GM18868 (cell line): ENCODE results near the gene ATP5PO.

Experiments used
- ATAC-seq: cut with Tn5 transposase; IDR thresholded peaks from one replicate; pipeline ENCODE4 v1.9.1; 2021; ENCODE audit warnings: mild to moderate bottlenecking, moderate library complexity; ENCODE audit not compliant: unreplicated experiment

The ATP5PO gene, protein sequence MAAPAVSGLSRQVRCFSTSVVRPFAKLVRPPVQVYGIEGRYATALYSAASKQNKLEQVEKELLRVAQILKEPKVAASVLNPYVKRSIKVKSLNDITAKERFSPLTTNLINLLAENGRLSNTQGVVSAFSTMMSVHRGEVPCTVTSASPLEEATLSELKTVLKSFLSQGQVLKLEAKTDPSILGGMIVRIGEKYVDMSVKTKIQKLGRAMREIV

DNA sequence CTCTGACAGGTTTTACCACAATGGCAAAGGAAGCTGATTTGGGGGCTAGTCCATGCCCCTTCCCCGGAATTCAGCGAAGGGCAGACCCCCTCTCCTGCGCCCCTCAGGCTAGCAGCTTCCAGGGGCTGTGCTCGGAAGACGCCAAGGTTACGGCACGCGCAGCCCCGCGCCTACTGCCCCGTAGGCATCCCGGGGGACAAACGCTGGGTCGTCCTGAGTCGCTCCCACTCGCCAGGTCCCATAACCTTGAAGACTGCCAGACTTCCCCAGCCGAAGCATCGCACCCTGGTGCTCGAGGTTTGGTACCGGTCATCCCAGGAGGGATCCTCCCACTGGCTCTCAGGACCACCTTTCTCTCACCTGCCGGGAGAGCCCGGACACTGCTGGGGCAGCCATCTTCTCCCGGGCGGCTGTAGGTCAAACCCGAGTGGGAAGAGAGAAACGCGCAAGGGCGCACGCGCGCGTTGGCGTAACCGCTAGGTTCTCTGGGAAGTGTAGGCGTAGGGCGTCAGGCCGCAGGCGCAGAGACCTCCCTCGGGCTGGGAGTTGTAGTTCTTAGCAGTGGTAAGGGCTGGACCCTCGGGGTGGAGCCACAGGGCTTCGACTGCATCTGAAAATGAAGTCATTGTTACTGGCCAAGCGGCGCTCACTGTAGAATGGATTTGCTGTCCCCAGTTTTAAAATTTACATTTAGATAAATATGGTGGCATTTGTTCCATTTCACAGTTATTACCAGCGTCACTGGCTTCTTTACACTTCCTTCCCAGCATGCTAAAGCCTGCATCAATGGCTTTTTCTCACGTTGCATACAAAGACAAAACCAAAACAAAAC is at the start of gene ATP5PO:
Gene ATP5PO (minus strand): TSS at position 437 of the 832 bp plus-strand sequence. CDS start 41 bp downstream, at position 396.
- ATAC-seq, result peak; percentile 99

GRCh38 chr21:33964706-33965325 is 49.2 kb upstream of the ATP5PO start:
- no peak for ATAC-seq

GRCh38 chr21:33963848-33964555 is 48.4 kb upstream of the ATP5PO start:
- ATAC-seq, result no peak

GRCh38 chr21:33962290-33962689 is 46.7 kb upstream of the ATP5PO start:
- no peak for ATAC-seq

GRCh38 chr21:33961061-33961460 is 45.5 kb upstream of the ATP5PO start:
- no peak for ATAC-seq

DNA sequence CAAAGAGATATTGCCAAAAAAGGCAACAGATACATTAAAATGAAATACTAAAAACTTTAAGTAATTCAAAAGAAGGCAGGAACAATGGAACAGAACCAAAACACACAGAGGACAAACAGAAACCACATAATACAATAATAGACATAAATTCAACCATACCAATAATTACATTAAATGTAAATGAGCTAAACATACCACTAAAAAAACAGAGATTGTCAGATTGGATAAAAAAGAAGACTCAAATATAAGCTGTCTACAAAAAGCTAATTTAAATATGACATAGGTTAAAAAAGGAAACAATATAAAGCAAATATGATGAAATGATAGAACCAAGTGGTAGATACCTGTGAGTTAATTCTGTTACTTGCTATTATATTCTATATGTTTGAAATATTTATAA is 44.1 kb upstream of the ATP5PO start:
- ATAC-seq, result no peak

GRCh38 chr21:33954395-33954794 is 38.8 kb upstream of the ATP5PO start:
- no peak for ATAC-seq

- no peak for ATAC-seq
These were observed 35.9 kb upstream of the ATP5PO start for GRCh38 chr21:33951276-33952178.

DNA sequence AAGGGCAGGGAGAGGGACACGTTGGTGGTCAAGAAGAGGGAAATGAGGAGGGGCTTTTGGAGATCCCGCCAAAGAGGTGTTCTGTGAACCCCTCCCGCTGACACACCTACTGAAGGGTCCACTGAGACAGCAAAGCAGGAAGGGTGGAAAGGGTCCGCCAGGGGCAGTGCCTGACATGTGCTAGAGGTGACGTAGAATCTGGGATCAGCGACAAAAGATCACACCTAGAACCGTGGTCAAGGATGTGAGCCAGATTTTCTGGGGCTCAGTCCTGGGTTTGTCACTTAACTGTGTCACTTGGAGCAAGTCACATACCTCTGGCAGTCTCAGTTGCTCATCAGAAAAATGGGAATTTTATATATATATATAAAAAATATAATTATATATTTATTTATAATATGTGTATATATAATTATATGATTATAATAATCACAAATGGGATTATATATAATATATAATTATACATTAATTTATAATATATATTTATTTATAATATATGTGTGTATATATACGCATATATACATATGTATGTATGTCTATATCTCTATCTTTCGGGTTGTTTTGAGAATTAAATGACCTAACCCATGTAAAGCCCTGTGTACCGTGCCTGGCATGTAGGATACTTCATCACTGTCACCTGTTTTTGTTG is 35.0 kb upstream of the ATP5PO start:
- no peak for ATAC-seq

DNA sequence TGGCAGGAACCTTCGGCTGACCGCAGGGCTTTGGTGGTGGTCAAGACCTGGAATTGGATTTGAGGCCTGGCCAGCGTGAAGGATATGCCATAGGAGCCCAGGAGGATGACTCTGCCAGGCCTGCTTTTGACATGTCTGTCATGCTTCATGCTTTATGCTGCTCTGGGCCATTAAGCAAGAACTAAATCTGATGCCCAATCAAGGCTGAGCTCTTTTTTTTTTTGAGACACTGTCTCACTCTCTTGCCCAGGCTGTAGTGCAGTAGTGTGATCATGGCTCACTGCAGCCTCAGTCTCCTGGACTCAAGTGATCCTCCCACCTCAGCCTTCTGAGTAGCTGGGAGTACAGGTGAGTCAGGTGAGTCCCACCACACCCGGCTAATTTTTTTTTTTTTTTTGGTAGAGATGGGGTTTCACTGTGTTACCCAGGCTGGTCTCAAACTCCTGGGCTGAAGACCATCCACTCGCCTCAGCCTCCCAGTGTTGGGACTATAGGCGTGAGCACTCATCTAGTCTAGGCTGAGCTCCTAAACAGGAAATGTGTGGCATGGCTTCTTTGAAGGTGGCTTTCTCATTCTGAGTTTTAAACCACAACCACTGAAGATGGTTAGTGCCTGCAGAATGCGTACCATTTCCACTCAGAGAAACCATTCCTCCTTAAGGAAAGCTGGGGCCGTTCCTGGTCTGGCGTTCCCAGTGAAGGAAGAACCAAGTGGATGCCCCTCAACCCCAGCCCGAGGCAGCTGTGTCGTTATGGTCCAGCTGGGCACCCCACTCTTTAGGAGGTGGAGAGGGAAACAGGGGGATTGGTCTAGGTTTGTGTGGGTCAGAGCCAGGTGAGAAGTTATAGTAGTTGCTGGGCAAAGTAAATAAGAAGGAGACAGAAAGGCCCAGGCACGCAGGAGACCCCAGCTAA is 34.2 kb upstream of the ATP5PO start:
- peak; percentile 33 for ATAC-seq

DNA sequence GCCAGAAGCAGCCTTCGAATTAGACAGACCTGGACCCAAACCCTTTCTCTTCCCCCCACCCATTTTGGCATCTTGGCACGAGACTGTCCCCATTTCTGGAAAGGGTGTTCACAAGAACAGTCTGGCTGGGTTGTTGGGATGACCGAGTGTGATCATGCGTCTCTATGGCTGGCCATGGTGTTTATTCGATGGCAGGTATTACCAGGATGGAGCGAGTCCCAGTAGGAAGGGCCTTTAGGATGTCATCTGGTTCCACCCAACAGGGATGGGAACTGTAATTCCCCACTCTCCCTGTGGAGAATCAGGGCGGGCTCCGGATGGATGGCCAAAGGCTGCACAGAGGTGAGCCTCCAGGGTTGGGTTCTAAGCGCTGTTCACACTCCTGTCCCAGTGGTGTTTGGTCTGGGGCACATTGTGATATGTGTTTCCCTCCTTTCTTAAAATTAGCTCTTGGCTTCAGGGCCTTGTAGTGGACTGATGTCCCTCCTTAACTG is 33.4 kb upstream of the ATP5PO start:
- ATAC-seq, result no peak

GRCh38 chr21:33948096-33948950 is 32.7 kb upstream of the ATP5PO start:
- ATAC-seq, result peak; percentile 38

DNA sequence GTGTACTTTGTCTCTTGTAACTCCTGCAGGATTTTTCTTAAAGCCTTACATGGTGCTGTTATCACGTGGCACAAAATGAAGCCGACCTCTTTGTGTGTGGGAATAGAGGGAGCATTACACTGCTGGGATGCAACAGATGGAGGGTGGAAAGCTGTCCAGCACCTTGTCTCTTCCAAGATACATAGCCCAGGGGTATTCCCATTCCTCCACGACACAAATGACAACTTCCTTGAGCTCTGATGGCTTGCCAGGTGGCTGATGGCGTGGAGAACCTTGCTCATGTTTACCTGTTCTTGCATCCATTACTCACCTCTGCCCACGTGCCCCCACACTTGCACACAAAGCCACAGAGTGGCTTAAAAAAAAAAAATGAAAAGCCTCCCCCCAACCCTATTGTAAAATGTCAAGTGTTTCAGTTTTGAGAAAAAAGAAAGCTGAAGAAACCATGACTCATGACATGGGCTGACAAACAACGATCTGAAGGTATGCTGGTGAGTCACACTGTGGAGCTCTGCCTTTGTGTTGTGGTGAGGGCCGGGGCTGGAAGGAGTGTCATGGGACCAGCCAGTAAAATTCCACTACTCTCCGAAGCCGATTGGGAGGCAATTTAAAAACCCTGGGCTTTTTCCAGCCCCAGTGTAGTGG is 32.0 kb upstream of the ATP5PO start:
- peak; percentile 74 for ATAC-seq

DNA sequence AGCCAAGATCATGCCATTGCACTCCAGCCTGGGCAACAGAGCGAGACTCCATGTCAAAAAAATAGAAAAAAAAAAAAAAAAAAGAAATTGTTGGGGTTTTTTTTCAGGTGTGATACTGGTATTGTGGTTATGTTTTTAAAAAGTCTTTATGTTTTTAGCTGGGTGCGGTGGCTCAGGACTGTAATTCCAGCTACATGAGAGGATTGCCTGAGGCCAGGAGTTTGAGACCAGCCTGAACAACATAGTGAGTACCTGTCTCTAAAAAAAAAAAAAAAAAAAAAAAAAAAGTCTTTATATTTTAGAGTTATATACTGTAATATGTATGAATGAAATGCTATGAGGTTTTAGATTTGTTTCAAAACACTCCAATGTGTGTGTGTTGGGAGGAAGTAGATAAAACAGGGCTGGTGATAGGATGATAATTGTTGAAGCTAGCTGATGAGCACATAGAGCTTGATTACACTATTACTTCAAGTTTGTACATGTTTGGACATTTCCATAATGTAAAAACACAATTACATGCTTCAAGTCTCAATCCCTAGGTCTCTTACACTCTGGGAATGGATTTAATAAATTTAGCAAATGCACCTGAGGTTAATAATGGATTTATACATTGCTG is 30.2 kb upstream of the ATP5PO start:
- ATAC-seq, result no peak

- no peak for ATAC-seq
These were observed 28.7 kb upstream of the ATP5PO start for GRCh38 chr21:33944185-33944763.

DNA sequence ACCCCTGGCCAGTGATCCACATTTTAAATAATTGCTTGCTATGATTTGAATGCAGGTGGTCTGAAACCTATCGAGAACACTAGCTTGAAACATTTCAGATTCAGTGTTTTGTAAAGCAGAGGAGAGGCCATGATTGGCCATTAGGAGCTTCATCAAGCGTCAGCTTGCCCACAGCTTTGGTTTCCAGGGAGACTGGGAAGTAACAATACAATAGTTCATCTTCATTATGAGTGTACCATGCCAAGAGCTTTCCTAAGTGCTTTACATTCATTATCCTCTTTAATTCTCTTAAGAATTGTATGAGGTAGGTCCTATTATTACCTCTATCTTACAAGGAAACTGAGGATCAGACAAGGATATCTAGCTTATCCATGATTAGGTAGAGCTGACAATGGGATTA is 27.7 kb upstream of the ATP5PO start:
- no peak for ATAC-seq
